Measurements from ENCODE around the gene SRXN1. TPM values are rescaled to one million over a fixed set of nuclear protein-coding genes. Genes with fewer than 3 reads are reported as not detected.

Gene SRXN1
- total and polyA plus RNA-seq, 9 of the 15 experiments (the other 6 are each of a cell fraction or from before 2014, with no cell fraction given) = 6.8 to 36.4 (median 21.6) TPM

GRCh38 chr20:675453-676314 lies 22.7 kb upstream of the SRXN1 start, which contains the start of gene SCRT2 (continued):
- TF ChIP-seq RHOXF2B (CRISPR knock-in tag; conservative IDR thresholded peaks at IDR 0.05) (no peak), POLR2AphosphoS2 (IDR thresholded peaks at IDR 0.05; ENCODE audit: low read length) (no peak), THRAP3 (IDR thresholded peaks at IDR 0.05; ENCODE audit: borderline replicate concordance) (no peak), ELF1 (tag; IDR thresholded peaks at IDR 0.05) (no peak), RNF219 (CRISPR knock-in tag; IDR thresholded peaks at IDR 0.05) (no peak), ZNF311 (CRISPR knock-in tag; IDR thresholded peaks at IDR 0.05) (no peak), MEF2A (IDR thresholded peaks at IDR 0.05; ENCODE audit: control insufficient read depth, low read depth, low read length) (no peak), SMARCB1 (IDR thresholded peaks at IDR 0.05; ENCODE audit: insufficient read length, low read depth) (no peak), ZNF133 (CRISPR knock-in tag; IDR thresholded peaks at IDR 0.05) (no peak), MCM3 (IDR thresholded peaks at IDR 0.05) (no peak), NCOR1 (IDR thresholded peaks at IDR 0.05) (no peak), ZNF79 (CRISPR knock-in tag; IDR thresholded peaks at IDR 0.05; ENCODE audit: low read depth) (no peak), KLF16 (IDR thresholded peaks at IDR 0.05) (no peak), GTF2A2 (tag; IDR thresholded peaks at IDR 0.05) (no peak), ZKSCAN8 (CRISPR knock-in tag; IDR thresholded peaks at IDR 0.05) (no peak), NONO (IDR thresholded peaks at IDR 0.05; ENCODE audit: low read depth in 2 of 2, low read length in 1 of 2) (peak in 1 of 2 experiments; percentile 73; a peak in 1 of 4 replicates), SRSF9 (IDR thresholded peaks at IDR 0.05; ENCODE audit: borderline replicate concordance, low read depth, low read length) (no peak), STAT5A (IDR thresholded peaks at IDR 0.05; ENCODE audit: borderline replicate concordance, low read length) (no peak), SMAD1 (IDR thresholded peaks at IDR 0.05; ENCODE audit: low read depth, low read length, partially characterized antibody) (no peak), NEUROD1 (IDR thresholded peaks at IDR 0.05; ENCODE audit: borderline replicate concordance, low read depth, low read length, partially characterized antibody) (no peak), ZNF445 (CRISPR knock-in tag; IDR thresholded peaks at IDR 0.05; ENCODE audit: low read depth) (no peak), E2F4 (CRISPR knock-in tag; IDR thresholded peaks at IDR 0.05; ENCODE audit: low read depth) (no peak), THAP7 (CRISPR knock-in tag; IDR thresholded peaks at IDR 0.05) (no peak), THRA (IDR thresholded peaks at IDR 0.05) (no peak), FOS (IDR thresholded peaks at IDR 0.05; ENCODE audit: extremely low read depth, insufficient read length) (no peak)

Measured in K562 (cell line).